Activated T-cell treated with anti-CD3 and anti-CD28 coated beads for 48 hours (primary cell): ENCODE data around the gene DGCR2.
"Not testable (repeated sequence)": the region's sequence is repeated elsewhere in the genome, so short reads cannot be mapped to it uniquely, and the experiment has no call there.

Experiments
- DNase-seq: peaks from one replicate; pipeline ENCODE4 v3.0.0-alpha.2; 2020; ENCODE audit warnings: low read depth

The DGCR2 gene

GRCh38 chr22:19109198-19110063, 12.8 kb downstream of the DGCR2 start:
- no peak for DNase-seq

- DNase-seq, result no peak
Measured at GRCh38 chr22:19108807-19109197, 13.4 kb downstream of the DGCR2 start.

GRCh38 chr22:19107730-19108074, 14.5 kb downstream of the DGCR2 start:
- DNase-seq, result no peak

- DNase-seq, result no peak
Measured at GRCh38 chr22:19106886-19107729, 15.1 kb downstream of the DGCR2 start.

- DNase-seq, result no peak
Measured at GRCh38 chr22:19105867-19106802, 16.1 kb downstream of the DGCR2 start.

GRCh38 chr22:19105456-19105855, 16.8 kb downstream of the DGCR2 start:
- DNase-seq, result no peak

GRCh38 chr22:19103880-19104821, 18.1 kb downstream of the DGCR2 start:
- DNase-seq, result no peak

- no peak for DNase-seq
Measured at GRCh38 chr22:19098157-19098556, 24.1 kb downstream of the DGCR2 start.

- no peak for DNase-seq
Measured at GRCh38 chr22:19097518-19097917, 24.7 kb downstream of the DGCR2 start.

- no peak for DNase-seq
Measured at GRCh38 chr22:19096555-19096954, 25.7 kb downstream of the DGCR2 start.

- no peak for DNase-seq
Measured at GRCh38 chr22:19094393-19094997, 27.7 kb downstream of the DGCR2 start.

GRCh38 chr22:19092725-19093124, 29.5 kb downstream of the DGCR2 start:
- no peak for DNase-seq

GRCh38 chr22:19090586-19091127, 31.6 kb downstream of the DGCR2 start:
- no peak for DNase-seq

GRCh38 chr22:19090183-19090582, 32.0 kb downstream of the DGCR2 start:
- no peak for DNase-seq

- DNase-seq, result no peak
Measured at GRCh38 chr22:19088866-19089595, 33.2 kb downstream of the DGCR2 start.

- DNase-seq, result no peak
Measured at GRCh38 chr22:19086896-19087295, 35.3 kb downstream of the DGCR2 start.

- no peak for DNase-seq
Measured at GRCh38 chr22:19086417-19086816, 35.8 kb downstream of the DGCR2 start.

GRCh38 chr22:19085233-19085718, 36.9 kb downstream of the DGCR2 start:
- no peak for DNase-seq

GRCh38 chr22:19084586-19084985, 37.6 kb downstream of the DGCR2 start:
- DNase-seq, result not testable (repeated sequence)
